GM12892 (cell line): ENCODE measurements around the gene MAN2B1.
"Not testable (repeated sequence)": the region's sequence is repeated elsewhere in the genome, so short reads cannot be mapped to it uniquely, and the experiment has no call there.

ENCODE experiments used
- DNase-seq: peaks from one replicate; pipeline ENCODE4 v3.0.0; 2011; ENCODE audit not compliant: insufficient read length
- FAIRE-seq: peaks from 2 replicates; lab custom pipeline; 2011; peaks lifted over from hg19 to GRCh38; lab: Jason Lieb, UNC
- POLR2A ChIP-seq: IDR thresholded peaks from 2 replicates; pipeline ENCODE4 v1.6.1; 2011; ENCODE audit warnings: low read depth, low read length, control low read depth
- POLR2AphosphoS5 ChIP-seq: IDR thresholded peaks from 2 replicates; pipeline ENCODE4 v1.6.1; 2011; ENCODE audit warnings: low read depth, low read length, control low read depth
- TAF1 ChIP-seq: IDR thresholded peaks from 2 replicates; pipeline ENCODE4 v1.6.1; 2011; ENCODE audit warnings: low read depth, mild to moderate bottlenecking, control low read depth, low read length, borderline replicate concordance

Gene MAN2B1

GRCh38 chr19:12628040-12629022 is 38.2 kb downstream of the MAN2B1 start:
- no peak for DNase-seq
- no peak for FAIRE-seq
- TF ChIP-seq POLR2AphosphoS5: no peak
- TF ChIP-seq TAF1: no peak
- TF ChIP-seq POLR2A: no peak

GRCh38 chr19:12626958-12627357 is 39.6 kb downstream of the MAN2B1 start:
- DNase-seq: no peak
- FAIRE-seq: no peak
- TF ChIP-seq TAF1 (no peak), POLR2AphosphoS5 (no peak), POLR2A (no peak)

- TF ChIP-seq POLR2A (no peak), TAF1 (no peak), POLR2AphosphoS5 (no peak)
- FAIRE-seq: no peak
These were observed 43.0 kb downstream of the MAN2B1 start for GRCh38 chr19:12623361-12624031.

GRCh38 chr19:12621253-12622024 is 45.1 kb downstream of the MAN2B1 start:
- FAIRE-seq: not testable (repeated sequence)

More at GRCh38 chr19:12623361-12624031, 43.0 kb downstream of the MAN2B1 start:
- no peak for DNase-seq

DNA sequence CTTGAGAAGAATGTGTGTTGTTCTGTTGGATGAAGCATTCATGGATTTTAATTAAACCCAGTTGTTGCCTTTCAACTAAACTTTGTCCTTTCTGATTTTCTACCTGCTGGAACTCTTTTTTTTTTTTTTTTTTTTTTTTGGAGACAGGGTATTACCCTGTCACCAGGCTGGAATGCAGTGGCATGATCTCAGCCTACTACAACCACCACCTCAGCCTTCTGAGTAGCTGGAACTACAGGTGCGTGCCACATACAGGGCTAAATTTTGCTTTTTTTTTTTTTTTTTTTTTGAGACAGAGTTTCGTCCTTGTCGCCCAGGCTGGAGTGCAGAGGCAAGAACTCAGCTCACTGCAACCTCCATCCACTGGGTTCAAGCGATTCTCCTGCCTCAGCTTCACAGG is 48.9 kb downstream of the MAN2B1 start:
- DNase-seq (no peak), FAIRE-seq (no peak)
- TF ChIP-seq TAF1: no peak
- no peak for TF ChIP-seq POLR2AphosphoS5
- TF ChIP-seq POLR2A: no peak

More at GRCh38 chr19:12621253-12622024, 45.1 kb downstream of the MAN2B1 start:
- DNase-seq: not testable (repeated sequence)

GRCh38 chr19:12611361-12611699 is 55.2 kb downstream of the MAN2B1 start:
- TF ChIP-seq POLR2AphosphoS5 (no peak), POLR2A (no peak), TAF1 (no peak)
- peak; percentile 21 for FAIRE-seq
- DNase-seq: no peak

- DNase-seq (peak; percentile 85), FAIRE-seq (peak; percentile 99)
- TF ChIP-seq POLR2AphosphoS5 (peak; percentile 92), TAF1 (peak; percentile 80), POLR2A (peak; percentile 94)
These were observed 55.8 kb downstream of the MAN2B1 start, which contains the start of the genes ZNF490 and ZNF791 for GRCh38 chr19:12610540-12611360. ZNF490 (minus strand) TSS chr19:12610813; CDS start chr19:12610680, 133 bp downstream. ZNF791 (plus strand) TSS chr19:12610920; CDS start chr19:12611080, 160 bp downstream.

DNA sequence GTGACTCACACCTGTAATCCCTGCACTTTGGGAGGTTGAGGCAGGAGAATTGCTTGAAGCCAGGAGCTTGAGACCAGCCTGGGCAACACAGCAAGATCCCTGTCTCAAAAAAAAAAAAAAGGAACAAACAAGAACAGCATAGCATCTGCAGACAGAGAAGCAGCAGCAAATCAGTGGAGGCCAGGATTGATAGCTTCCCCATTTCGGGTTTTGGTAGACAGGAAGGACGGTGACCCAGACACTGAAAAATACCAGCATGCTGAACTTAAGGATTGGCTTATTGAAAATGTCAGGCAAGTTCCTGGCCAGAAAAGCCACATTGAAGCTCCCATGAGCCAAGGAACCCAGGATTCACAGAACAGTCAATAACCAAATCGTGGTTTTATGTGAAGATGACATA is 58.9 kb downstream of the MAN2B1 start:
- FAIRE-seq (no peak), DNase-seq (no peak)
- TF ChIP-seq TAF1 (no peak), POLR2A (no peak), POLR2AphosphoS5 (no peak)

- DNase-seq: no peak
- FAIRE-seq: no peak
- no peak for TF ChIP-seq POLR2A
- TF ChIP-seq TAF1: no peak
- TF ChIP-seq POLR2AphosphoS5: no peak
These were observed 59.7 kb downstream of the MAN2B1 start for GRCh38 chr19:12606796-12607195.

DNA sequence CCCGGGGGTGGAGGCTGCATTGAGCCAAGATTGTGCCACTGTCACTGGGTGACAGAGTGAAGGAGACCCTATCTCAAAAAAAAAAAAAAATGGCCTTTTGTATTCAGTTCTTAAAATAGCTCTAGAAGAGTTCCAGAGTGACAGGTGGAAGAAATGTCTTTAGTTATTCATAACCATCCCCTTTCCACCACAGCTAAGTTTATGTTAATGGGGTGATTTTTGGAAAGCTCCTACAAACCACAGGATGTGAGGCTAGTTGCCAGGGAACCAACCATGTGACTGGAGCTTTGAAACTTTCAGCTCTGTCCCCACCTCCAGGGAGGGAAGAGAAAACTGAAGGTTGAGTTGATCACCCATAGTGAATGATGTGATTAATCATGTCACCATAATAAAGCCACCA is 62.8 kb downstream of the MAN2B1 start:
- peak; percentile 88 for FAIRE-seq
- TF ChIP-seq POLR2A: no peak
- TF ChIP-seq POLR2AphosphoS5: no peak
- TF ChIP-seq TAF1: no peak
- DNase-seq: peak; percentile 37
